ENCODE data around the gene ZNF263.

The ZNF263 gene

DNA sequence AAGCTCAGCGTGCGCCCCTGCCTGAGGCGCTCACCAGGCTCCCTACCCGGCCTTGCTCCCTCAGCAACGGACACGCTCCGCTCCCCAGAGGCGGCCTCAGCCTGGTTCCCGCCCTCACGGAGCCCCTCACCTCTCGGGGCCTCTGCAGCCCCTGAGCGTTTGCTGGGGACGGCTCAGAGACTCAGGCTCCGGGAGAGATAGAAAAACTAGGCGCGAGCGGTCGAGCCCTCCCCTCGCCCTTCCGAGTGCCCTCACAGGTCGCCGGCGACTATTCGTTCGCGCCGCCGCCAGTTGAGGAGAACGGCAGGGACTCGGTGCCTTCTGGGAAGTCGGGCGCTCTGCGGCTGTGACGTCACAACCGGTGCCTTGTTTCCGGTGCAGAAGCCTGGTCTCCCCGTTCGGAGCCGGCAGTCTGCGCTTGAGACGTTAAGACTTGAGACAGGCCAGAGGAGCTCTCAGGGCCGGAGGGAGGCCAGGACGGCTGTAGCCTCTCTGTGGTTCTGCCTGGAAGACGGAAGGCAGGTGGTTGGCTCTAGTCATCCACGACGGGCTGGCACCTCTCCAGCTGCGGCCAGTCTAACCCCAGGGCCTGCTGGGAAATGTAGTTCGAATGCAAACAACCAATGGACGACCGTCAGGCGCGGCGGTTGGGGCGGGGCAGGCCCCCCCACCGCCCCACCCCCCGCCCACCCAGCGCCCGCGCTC lies 48.3 kb upstream of the ZNF263 start, which contains the start of gene ZNF200 (continued):
- TF ChIP-seq SCRT2 (tag by site-specific recombination; IDR thresholded peaks at IDR 0.05), result no peak

DNA sequence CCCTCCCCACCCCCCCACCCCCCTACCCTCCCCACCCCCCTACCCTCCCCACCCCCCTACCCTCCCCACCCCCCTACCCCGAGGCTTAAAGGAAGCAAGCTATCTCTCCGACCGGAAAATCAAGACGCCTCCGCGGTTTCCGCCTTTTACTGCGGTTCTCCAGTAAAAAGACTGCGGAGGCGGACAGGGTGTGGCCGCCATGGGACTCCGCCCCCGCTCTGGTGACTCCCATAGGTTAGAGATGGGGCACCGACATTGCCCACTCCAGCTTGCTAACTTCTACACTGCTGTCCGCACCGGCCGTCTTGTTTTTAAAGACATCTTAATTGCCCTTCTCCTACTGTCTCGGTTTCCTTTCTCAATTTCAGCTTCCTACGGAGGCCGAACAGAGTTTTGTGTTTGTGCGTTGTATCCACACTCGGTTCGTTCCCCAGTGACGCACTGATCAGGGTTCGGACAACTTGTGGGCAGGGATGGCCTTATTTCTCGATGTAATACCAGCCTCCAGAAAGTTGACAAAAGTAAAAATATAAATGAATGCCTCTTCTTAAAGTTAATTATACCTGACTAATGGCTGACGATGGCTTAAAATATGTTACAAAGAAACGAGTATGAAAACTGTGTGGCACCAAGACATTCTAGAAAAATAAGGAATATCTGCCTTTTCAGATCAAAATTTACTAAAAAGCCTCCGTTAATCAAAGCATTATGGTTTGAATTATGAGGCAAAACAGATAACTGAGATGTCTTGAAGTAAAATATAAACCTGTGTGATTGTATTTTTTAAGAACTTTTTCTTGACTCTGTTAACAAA lies 47.2 kb upstream of the ZNF263 start:
- Histone ChIP-seq H3K36me3 (ENCODE audit: control insufficient read depth in 2 of 2, insufficient read depth in 1 of 2, low read length in 2 of 2) (peaks cover 9 to 30% of the 10 kb centered on the region in 2 experiments), H3K9me3 (ENCODE audit: control insufficient read depth, insufficient read depth, low read depth, low read length) (no peaks in the 10 kb centered on the region), H3K27ac (ENCODE audit: extremely low read depth, low read depth, low read length) (no peak overlapping the region), H3K4me1 (ENCODE audit: control insufficient read depth, insufficient read depth, low read length) (0 out of 2 replicates have a peak, but pooled peaks cover 2% of the 10 kb centered on the region), H3K4me3 (ENCODE audit: low read depth, low read length) (no peak overlapping the region)
- TF ChIP-seq SETDB1 (IDR thresholded peaks at IDR 0.05; ENCODE audit: insufficient read length, low read length) (peak; percentile 91), ZFHX2 (tag by site-specific recombination; conservative IDR thresholded peaks at IDR 0.05) (0 out of 2 replicates have a peak, but pooled peaks have one; percentile 16), SP2 (tag by site-specific recombination; IDR thresholded peaks at IDR 0.05) (peak; percentile 28; the same call in 1 of the 2 replicates)
- TF ChIP-seq, protein P1, sequence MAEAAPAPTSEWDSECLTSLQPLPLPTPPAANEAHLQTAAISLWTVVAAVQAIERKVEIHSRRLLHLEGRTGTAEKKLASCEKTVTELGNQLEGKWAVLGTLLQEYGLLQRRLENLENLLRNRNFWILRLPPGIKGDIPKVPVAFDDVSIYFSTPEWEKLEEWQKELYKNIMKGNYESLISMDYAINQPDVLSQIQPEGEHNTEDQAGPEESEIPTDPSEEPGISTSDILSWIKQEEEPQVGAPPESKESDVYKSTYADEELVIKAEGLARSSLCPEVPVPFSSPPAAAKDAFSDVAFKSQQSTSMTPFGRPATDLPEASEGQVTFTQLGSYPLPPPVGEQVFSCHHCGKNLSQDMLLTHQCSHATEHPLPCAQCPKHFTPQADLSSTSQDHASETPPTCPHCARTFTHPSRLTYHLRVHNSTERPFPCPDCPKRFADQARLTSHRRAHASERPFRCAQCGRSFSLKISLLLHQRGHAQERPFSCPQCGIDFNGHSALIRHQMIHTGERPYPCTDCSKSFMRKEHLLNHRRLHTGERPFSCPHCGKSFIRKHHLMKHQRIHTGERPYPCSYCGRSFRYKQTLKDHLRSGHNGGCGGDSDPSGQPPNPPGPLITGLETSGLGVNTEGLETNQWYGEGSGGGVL (tag by site-specific recombination; IDR thresholded peaks at IDR 0.05), result 0 out of 2 replicates have a peak, but pooled peaks have one; percentile 17
- TF ChIP-seq, protein P2, sequence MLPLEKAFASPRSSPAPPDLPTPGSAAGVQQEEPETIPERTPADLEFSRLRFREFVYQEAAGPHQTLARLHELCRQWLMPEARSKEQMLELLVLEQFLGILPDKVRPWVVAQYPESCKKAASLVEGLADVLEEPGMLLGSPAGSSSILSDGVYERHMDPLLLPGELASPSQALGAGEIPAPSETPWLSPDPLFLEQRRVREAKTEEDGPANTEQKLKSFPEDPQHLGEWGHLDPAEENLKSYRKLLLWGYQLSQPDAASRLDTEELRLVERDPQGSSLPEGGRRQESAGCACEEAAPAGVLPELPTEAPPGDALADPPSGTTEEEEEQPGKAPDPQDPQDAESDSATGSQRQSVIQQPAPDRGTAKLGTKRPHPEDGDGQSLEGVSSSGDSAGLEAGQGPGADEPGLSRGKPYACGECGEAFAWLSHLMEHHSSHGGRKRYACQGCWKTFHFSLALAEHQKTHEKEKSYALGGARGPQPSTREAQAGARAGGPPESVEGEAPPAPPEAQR (tag by site-specific recombination; IDR thresholded peaks at IDR 0.05), result no peak
- CTCF ChIA-PET, result interaction anchor here (0.7 kb wide), 1 partner anchor 22 kb away, joined by 3 read pairs; no protein-coding TSS in a partner anchor
- POLR2A ChIA-PET, result interaction anchor here (0.8 to 2.8 kb wide), 4 partner anchors 17 to 165 kb away, joined by 3 to 12 read pairs (median 4); partner anchors contain the start of genes ZNF174, ZNF263 and ZSCAN32

DNA sequence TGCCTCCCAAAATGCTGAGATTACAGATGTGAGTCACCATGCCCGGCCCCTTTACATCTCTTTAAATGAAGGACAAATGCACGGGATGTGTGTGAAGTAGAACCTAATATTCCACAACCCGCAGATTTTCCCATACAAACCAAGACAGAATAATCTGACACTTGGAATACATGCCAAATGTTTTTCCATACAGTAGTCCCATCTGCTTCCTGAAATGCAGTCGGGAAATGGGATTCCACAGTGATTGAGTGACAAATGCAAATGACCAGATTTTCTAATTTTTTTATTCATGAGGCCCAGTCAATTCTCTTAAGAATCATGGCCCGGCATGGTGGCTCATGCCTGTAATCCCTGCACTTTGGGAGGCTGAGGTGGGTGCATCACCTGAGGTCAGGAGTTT lies 41.5 kb upstream of the ZNF263 start:
- TF ChIP-seq ZFP41 (tag by site-specific recombination; IDR thresholded peaks at IDR 0.05; ENCODE audit: borderline replicate concordance) (no peak), ZNF510 (tag by site-specific recombination; IDR thresholded peaks at IDR 0.05; ENCODE audit: insufficient replicate concordance) (no peak), ZNF776 (tag by site-specific recombination; IDR thresholded peaks at IDR 0.05; ENCODE audit: borderline replicate concordance) (no peak), SP2 (tag by site-specific recombination; IDR thresholded peaks at IDR 0.05) (no peak), ZNF146 (tag by site-specific recombination; IDR thresholded peaks at IDR 0.05) (no peak), HOXA7 (CRISPR knock-in tag; IDR thresholded peaks at IDR 0.05; ENCODE audit: borderline replicate concordance) (no peak), ZNF785 (tag by site-specific recombination; IDR thresholded peaks at IDR 0.05) (no peak)
- TF ChIP-seq, protein P3, sequence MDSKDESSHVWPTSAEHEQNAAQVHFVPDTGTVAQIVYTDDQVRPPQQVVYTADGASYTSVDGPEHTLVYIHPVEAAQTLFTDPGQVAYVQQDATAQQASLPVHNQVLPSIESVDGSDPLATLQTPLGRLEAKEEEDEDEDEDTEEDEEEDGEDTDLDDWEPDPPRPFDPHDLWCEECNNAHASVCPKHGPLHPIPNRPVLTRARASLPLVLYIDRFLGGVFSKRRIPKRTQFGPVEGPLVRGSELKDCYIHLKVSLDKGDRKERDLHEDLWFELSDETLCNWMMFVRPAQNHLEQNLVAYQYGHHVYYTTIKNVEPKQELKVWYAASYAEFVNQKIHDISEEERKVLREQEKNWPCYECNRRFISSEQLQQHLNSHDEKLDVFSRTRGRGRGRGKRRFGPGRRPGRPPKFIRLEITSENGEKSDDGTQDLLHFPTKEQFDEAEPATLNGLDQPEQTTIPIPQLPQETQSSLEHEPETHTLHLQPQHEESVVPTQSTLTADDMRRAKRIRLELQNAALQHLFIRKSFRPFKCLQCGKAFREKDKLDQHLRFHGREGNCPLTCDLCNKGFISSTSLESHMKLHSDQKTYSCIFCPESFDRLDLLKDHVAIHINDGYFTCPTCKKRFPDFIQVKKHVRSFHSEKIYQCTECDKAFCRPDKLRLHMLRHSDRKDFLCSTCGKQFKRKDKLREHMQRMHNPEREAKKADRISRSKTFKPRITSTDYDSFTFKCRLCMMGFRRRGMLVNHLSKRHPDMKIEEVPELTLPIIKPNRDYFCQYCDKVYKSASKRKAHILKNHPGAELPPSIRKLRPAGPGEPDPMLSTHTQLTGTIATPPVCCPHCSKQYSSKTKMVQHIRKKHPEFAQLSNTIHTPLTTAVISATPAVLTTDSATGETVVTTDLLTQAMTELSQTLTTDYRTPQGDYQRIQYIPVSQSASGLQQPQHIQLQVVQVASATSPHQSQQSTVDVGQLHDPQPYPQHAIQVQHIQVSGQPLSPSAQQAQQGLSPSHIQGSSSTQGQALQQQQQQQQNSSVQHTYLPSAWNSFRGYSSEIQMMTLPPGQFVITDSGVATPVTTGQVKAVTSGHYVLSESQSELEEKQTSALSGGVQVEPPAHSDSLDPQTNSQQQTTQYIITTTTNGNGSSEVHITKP (tag by site-specific recombination; IDR thresholded peaks at IDR 0.05), result no peak
- no peak overlapping the region for H3K27ac ChIP-seq (ENCODE audit: extremely low read depth, low read depth, low read length)
- ChIA-PET CTCF (no interaction called here), POLR2A (no interaction called here)
- no peaks in the 10 kb centered on the region for H3K4me1 ChIP-seq (ENCODE audit: control insufficient read depth, insufficient read depth, low read length)
- H3K4me3 ChIP-seq (ENCODE audit: low read depth, low read length), result no peak overlapping the region
- H3K36me3 ChIP-seq (ENCODE audit: control insufficient read depth in 2 of 2, insufficient read depth in 1 of 2, low read length in 2 of 2), result no peaks in the 10 kb centered on the region
- no peaks in the 10 kb centered on the region for H3K9me3 ChIP-seq (ENCODE audit: control insufficient read depth, insufficient read depth, low read depth, low read length)

All from HEK293 (cell line).